HPDE6-E6E7 (cell line): ENCODE measurements around the gene SNRNP27.
"Not testable (repeated sequence)": the region's sequence is repeated elsewhere in the genome, so short reads cannot be mapped to it uniquely, and the experiment has no call there.

Experiments
- DNase-seq: peaks from one replicate; pipeline ENCODE4 v3.0.0; 2011; ENCODE audit warnings: missing footprints; ENCODE audit errors: extremely low spot score

SNRNP27 gene

GRCh38 chr2:69946351-69947324, 52.9 kb downstream of the SNRNP27 start:
- peak; percentile 79 for DNase-seq

- DNase-seq: no peak
These were observed 53.7 kb downstream of the SNRNP27 start for GRCh38 chr2:69947325-69947931.

- DNase-seq: no peak
These were observed 54.5 kb downstream of the SNRNP27 start for GRCh38 chr2:69948032-69948962.

- no peak for DNase-seq
These were observed 55.3 kb downstream of the SNRNP27 start for GRCh38 chr2:69948963-69949645.

- no peak for DNase-seq
These were observed 56.5 kb downstream of the SNRNP27 start for GRCh38 chr2:69950241-69950640.

GRCh38 chr2:69950671-69951070, 56.9 kb downstream of the SNRNP27 start:
- DNase-seq: not testable (repeated sequence)

- DNase-seq: no peak
These were observed 58.8 kb downstream of the SNRNP27 start for GRCh38 chr2:69952336-69953115.

- no peak for DNase-seq
These were observed 60.3 kb downstream of the SNRNP27 start for GRCh38 chr2:69954084-69954483.
